SK-N-SH (cell line): ENCODE data around the gene RMI2. TPM values are rescaled to one million over a fixed set of nuclear protein-coding genes. Genes with fewer than 3 reads are reported as not detected.
"Not testable (repeated sequence)": the region's sequence is repeated elsewhere in the genome, so short reads cannot be mapped to it uniquely, and the experiment has no call there.

Experiments used
- CTCF ChIA-PET: fragments of 300-600, 350-600 bp; formaldehyde crosslinking; extraction: SDS; loops from one replicate; lab custom pipeline; 2021; lab: Yijun Ruan, JAX
- POLR2A ChIA-PET: fragments of 350-600 bp; sonication (Branson Sonifier 250); formaldehyde crosslinking; extraction: SDS; loops from one replicate; lab custom pipeline; 2020; ENCODE audit warnings: antibody characterized with exemption, inconsistent platforms; lab: Yijun Ruan, JAX
- DNase-seq: peaks from one replicate; pipeline ENCODE4 v3.0.0; 2012
- H2AFZ ChIP-seq: fragments of 200-600 bp; sonication (generic); 2 replicates; pipeline ENCODE4 v1.8.1; 2016; ENCODE audit warnings: antibody characterized with exemption, mild to moderate bottlenecking, low read depth
- H3F3A ChIP-seq: fragments of 200-600 bp; sonication (generic); replicated peaks from 2 replicates; pipeline ENCODE3; 2016; ENCODE audit warnings: antibody characterized with exemption, mild to moderate bottlenecking; ENCODE audit not compliant: insufficient read depth
- H3K27ac ChIP-seq, 2 experiments: fragments of 200-500 bp in 1 of 2; fragments of 200-600 bp in 1 of 2; sonication (Bioruptor generic) in 1 of 2; sonication (generic), shearing (Covaris generic) in 1 of 2; 2 replicates each; pipeline versions ENCODE4 v1.5.1 to v1.6.1; 2014 to 2016; ENCODE audit warnings: low read depth in 2 of 2, inconsistent platforms in 1 of 2, low read length in 1 of 2, mild to moderate bottlenecking in 1 of 2, mixed read lengths in 1 of 2
- H3K27me3 ChIP-seq: fragments of 200-600 bp; sonication (generic), shearing (Covaris generic); 2 replicates; pipeline ENCODE4 v1.6.1; 2016; ENCODE audit warnings: mixed run types; ENCODE audit not compliant: insufficient read depth
- H3K36me3 ChIP-seq, 2 experiments: fragments of 200-500 bp in 1 of 2; fragments of 200-600 bp in 1 of 2; sonication (Bioruptor generic) in 1 of 2; sonication (generic) in 1 of 2; replicated peaks in 1 of 2; 2 replicates each; pipeline versions ENCODE3 to v1.5.1; 2014 to 2016; ENCODE audit warnings: low read length in 1 of 2, mild to moderate bottlenecking in 1 of 2; ENCODE audit not compliant: insufficient read depth in 2 of 2, control insufficient read depth in 1 of 2
- H3K4me1 ChIP-seq, 2 experiments: fragments of 200-500 bp in 1 of 2; fragments of 200-600 bp in 1 of 2; sonication (Bioruptor generic) in 1 of 2; sonication (generic), shearing (Covaris generic) in 1 of 2; 2 replicates each; pipeline versions ENCODE4 v1.5.1 to v1.6.1; 2014 to 2016; ENCODE audit warnings: low read depth in 1 of 2, low read length in 1 of 2, mixed run types in 1 of 2; ENCODE audit not compliant: insufficient read depth in 2 of 2, control insufficient read depth in 1 of 2
- H3K4me2 ChIP-seq: fragments of 200-600 bp; sonication (generic), shearing (Covaris generic); 2 replicates; pipeline ENCODE4 v1.6.1; 2017; ENCODE audit warnings: mixed run types
- H3K4me3 ChIP-seq, 2 experiments: fragments of 200-500 bp in 1 of 2; fragments of 200-600 bp in 1 of 2; sonication (Bioruptor generic) in 1 of 2; sonication (generic), shearing (Covaris generic) in 1 of 2; 2 replicates each; pipeline versions ENCODE4 v1.5.1 to v1.8.1; 2014 to 2016; ENCODE audit warnings: low read depth in 2 of 2, inconsistent platforms in 1 of 2, low read length in 1 of 2, mild to moderate bottlenecking in 1 of 2, mixed read lengths in 1 of 2, moderate library complexity in 1 of 2
- H3K79me2 ChIP-seq: fragments of 200-600 bp; sonication (generic); 2 replicates; pipeline ENCODE4 v1.8.1; 2017; ENCODE audit warnings: mild to moderate bottlenecking; ENCODE audit not compliant: insufficient read depth
- H3K9ac ChIP-seq: fragments of 200-600 bp; sonication (generic); 2 replicates; pipeline ENCODE4 v1.6.1; 2017; ENCODE audit warnings: mixed run types
- H3K9me2 ChIP-seq: fragments of 200-600 bp; sonication (generic); 2 replicates; pipeline ENCODE4 v1.6.1; 2017; ENCODE audit warnings: mixed run types
- H3K9me3 ChIP-seq: fragments of 200-600 bp; sonication (generic); 2 replicates; pipeline ENCODE4 v1.6.1; 2017; ENCODE audit warnings: mixed run types, mild to moderate bottlenecking, moderate library complexity
- H4K20me1 ChIP-seq: fragments of 200-600 bp; sonication (generic); 2 replicates; pipeline ENCODE4 v1.6.1; 2017; ENCODE audit warnings: mild to moderate bottlenecking, mixed run types; ENCODE audit not compliant: insufficient read depth
- ELF1 ChIP-seq: IDR thresholded peaks from 2 replicates; pipeline ENCODE4 v1.4.0; 2012
- GABPA ChIP-seq: IDR thresholded peaks from 2 replicates; pipeline ENCODE4 v1.4.0; 2012; ENCODE audit warnings: low read depth, mild to moderate bottlenecking
- GATA2 ChIP-seq: sonication (generic); formaldehyde crosslinking; IDR thresholded peaks from 2 replicates; pipeline ENCODE4 v1.5.0; 2020; ENCODE audit warnings: mild to moderate bottlenecking, missing genetic modification reagents
- NFIC ChIP-seq: IDR thresholded peaks from 2 replicates; pipeline ENCODE4 v1.4.0; 2012; ENCODE audit warnings: borderline replicate concordance
- TCF12 ChIP-seq: IDR thresholded peaks from 2 replicates; pipeline ENCODE4 v1.4.0; 2012
- USF2 ChIP-seq: fragments of 150-350 bp; IDR thresholded peaks from 2 replicates; pipeline ENCODE4 v1.6.1; 2017; ENCODE audit warnings: antibody characterized with exemption, low read length, low read depth, borderline replicate concordance
- WGBS: methylation state at CpG from one replicate; pipeline ENCODE4 v1.1.6; 2017; ENCODE audit warnings: low lambda C conversion rate; 5-methylcytosine and 5-hydroxymethylcytosine counted together
- polyA plus RNA-seq, 3 experiments: library from polyadenylated mRNA; depleted of rRNA; stranded (reverse); fragments of >200 nt; gene quantifications; 2 replicates each; pipeline ENCODE4 v1.2.3, GENCODE V29; 2012

The RMI2 gene
- polyA plus RNA-seq, 1 of the 3 experiments (the other 2 are of a cell fraction): 8.5 TPM

- TF ChIP-seq USF2 (peak; percentile 70), ELF1 (no peak), TCF12 (peak; percentile 80), GATA2 (CRISPR knock-in tag) (peak; percentile 11; the same call in 1 of the 2 replicates)
Measured at GRCh38 chr16:11297492-11298142, 47.6 kb upstream of the RMI2 start (continued).

- no peaks in the 10 kb centered on the region for H3K79me2 ChIP-seq
- H3K4me2 ChIP-seq: peak overlapping the region; percentile 34; the same call in 1 of the 2 replicates
- peak overlapping the region in 1 of 2 experiments; percentile 86; a peak in 2 of 4 replicates for H3K27ac ChIP-seq
- peaks cover 3% of the 10 kb centered on the region for H3F3A ChIP-seq
- no peaks in the 10 kb centered on the region for H3K27me3 ChIP-seq
- no peak overlapping the region for H3K4me3 ChIP-seq
- H3K36me3 ChIP-seq: no peaks in the 10 kb centered on the region
- DNase-seq: no peak
- H2AFZ ChIP-seq: no peak overlapping the region
- no peaks in the 10 kb centered on the region for H3K9me2 ChIP-seq
- POLR2A ChIA-PET: interaction anchor here (1.1 to 1.3 kb wide), 2 partner anchors 21 to 39 kb away, joined by 3 read pairs; no protein-coding TSS in a partner anchor
- 87% methylated on average over 5 of the region's 5 CpGs for WGBS
- TF ChIP-seq NFIC (no peak), GABPA (no peak)
- CTCF ChIA-PET: interaction anchor here (0.7 to 2.8 kb wide), 14 partner anchors 11 to 348 kb away, joined by 3 to 23 read pairs (median 4); partner anchors contain the start of genes PRM2 and SOCS1
- no peaks in the 10 kb centered on the region for H4K20me1 ChIP-seq
- peaks cover 0 to 21% of the 10 kb centered on the region in 2 experiments; a peak in 2 of 4 replicates for H3K4me1 ChIP-seq
- no peaks in the 10 kb centered on the region for H3K9me3 ChIP-seq
- H3K9ac ChIP-seq: no peak overlapping the region
Measured at GRCh38 chr16:11298143-11298900, 46.9 kb upstream of the RMI2 start.

- H2AFZ ChIP-seq, H3K9ac ChIP-seq, POLR2A ChIA-PET, H3K9me3 ChIP-seq, H3K4me2 ChIP-seq, H4K20me1 ChIP-seq, H3K27me3 ChIP-seq, H3K9me2 ChIP-seq, H3K79me2 ChIP-seq, H3K27ac ChIP-seq, H3K4me3 ChIP-seq, H3F3A ChIP-seq, DNase-seq, H3K36me3 ChIP-seq: not testable (repeated sequence)
- CTCF ChIA-PET: interaction anchor here (2.8 kb wide), 1 partner anchor 43 kb away, joined by 23 read pairs; the partner anchor contains the start of gene SOCS1
- 91% methylated on average over 13 of the region's 13 CpGs for WGBS
- H3K4me1 ChIP-seq: peaks cover 0 to 27% of the 10 kb centered on the region in 2 experiments; a peak in 2 of 4 replicates
Measured at GRCh38 chr16:11298950-11299547, 46.2 kb upstream of the RMI2 start.
